H9 (cell line): ENCODE measurements around the gene FRY. TPM values are rescaled to one million over a fixed set of nuclear protein-coding genes. Genes with fewer than 3 reads are reported as not detected.

ENCODE experiments used
- DNase-seq: peaks from one replicate; pipeline ENCODE4 v3.0.0-alpha.2; 2017
- H2AFZ ChIP-seq: one replicate; pipeline ENCODE4 v1.6.1; 2013; ENCODE audit warnings: mild to moderate bottlenecking, low read length, control low read depth, moderate library complexity
- H2AK5ac ChIP-seq: 2 replicates; pipeline ENCODE4 v1.6.1; 2013; ENCODE audit warnings: low read length, control low read depth, mixed read lengths; ENCODE audit not compliant: insufficient read length
- H2BK120ac ChIP-seq: one replicate; pipeline ENCODE4 v1.6.1; 2013; ENCODE audit warnings: low read depth, mild to moderate bottlenecking, low read length, control low read depth, inconsistent platforms; ENCODE audit not compliant: poor library complexity, severe bottlenecking
- H2BK12ac ChIP-seq: 2 replicates; pipeline ENCODE4 v1.6.1; 2013; ENCODE audit warnings: low read length, control low read depth, mixed read lengths, low read depth; ENCODE audit not compliant: insufficient read length
- H2BK15ac ChIP-seq: 2 replicates; pipeline ENCODE4 v1.6.1; 2013; ENCODE audit warnings: low read depth, low read length, control low read depth
- H2BK20ac ChIP-seq: one replicate; pipeline ENCODE4 v1.6.1; 2013; ENCODE audit warnings: low read depth, mild to moderate bottlenecking, low read length, control low read depth, inconsistent platforms; ENCODE audit not compliant: poor library complexity, severe bottlenecking
- H2BK5ac ChIP-seq: 2 replicates; pipeline ENCODE4 v1.6.1; 2013; ENCODE audit warnings: low read length, control low read depth, mixed read lengths; ENCODE audit not compliant: insufficient read length
- H3K14ac ChIP-seq: 2 replicates; pipeline ENCODE4 v1.6.1; 2013; ENCODE audit warnings: low read length, control low read depth; ENCODE audit not compliant: insufficient read depth
- H3K18ac ChIP-seq: 2 replicates; pipeline ENCODE4 v1.6.1; 2013; ENCODE audit warnings: low read depth, mild to moderate bottlenecking, mixed read lengths, low read length, control low read depth; ENCODE audit not compliant: insufficient read length
- H3K23ac ChIP-seq: 2 replicates; pipeline ENCODE4 v1.6.1; 2013; ENCODE audit warnings: low read length, control low read depth, mixed read lengths, low read depth; ENCODE audit not compliant: insufficient read length
- H3K23me2 ChIP-seq: 2 replicates; pipeline ENCODE4 v1.6.1; 2013; ENCODE audit warnings: low read depth, mild to moderate bottlenecking, mixed read lengths, low read length, control low read depth; ENCODE audit not compliant: insufficient read length, poor library complexity, severe bottlenecking
- H3K27ac ChIP-seq: 2 replicates; pipeline ENCODE4 v1.5.1; 2013; ENCODE audit warnings: low read length, control low read depth, mixed read lengths, low read depth; ENCODE audit not compliant: insufficient read length
- H3K27me3 ChIP-seq: 2 replicates; pipeline ENCODE4 v1.6.1; 2013; ENCODE audit warnings: low read length, control low read depth, inconsistent platforms; ENCODE audit not compliant: insufficient read depth
- H3K4ac ChIP-seq: 2 replicates; pipeline ENCODE4 v1.6.1; 2013; ENCODE audit warnings: low read depth, mild to moderate bottlenecking, control low read depth, inconsistent platforms, low read length, moderate library complexity
- H3K4me1 ChIP-seq: 2 replicates; pipeline ENCODE4 v1.6.1; 2013; ENCODE audit warnings: low read length, control low read depth, inconsistent platforms; ENCODE audit not compliant: insufficient read depth
- H3K4me2 ChIP-seq: 2 replicates; pipeline ENCODE4 v1.6.1; 2013; ENCODE audit warnings: low read length, control low read depth, mixed read lengths; ENCODE audit not compliant: insufficient read length, insufficient read depth
- H3K56ac ChIP-seq: 2 replicates; pipeline ENCODE4 v1.6.1; 2013; ENCODE audit warnings: low read depth, mild to moderate bottlenecking, mixed read lengths, low read length, control low read depth; ENCODE audit not compliant: insufficient read length
- H3K79me1 ChIP-seq: 2 replicates; pipeline ENCODE4 v1.6.1; 2013; ENCODE audit warnings: low read depth, mild to moderate bottlenecking, moderate library complexity, low read length, control low read depth, inconsistent platforms; ENCODE audit not compliant: insufficient read depth, poor library complexity, severe bottlenecking
- H3K79me2 ChIP-seq: 2 replicates; pipeline ENCODE4 v1.6.1; 2013; ENCODE audit warnings: low read length, control low read depth, inconsistent platforms; ENCODE audit not compliant: insufficient read depth
- H3K9ac ChIP-seq: 2 replicates; pipeline ENCODE4 v1.6.1; 2013; ENCODE audit warnings: low read length, control low read depth, mixed read lengths; ENCODE audit not compliant: insufficient read length; ENCODE audit errors: extremely low read depth
- H3K9me3 ChIP-seq: one replicate; pipeline ENCODE4 v1.6.1; 2013; ENCODE audit warnings: low read depth, low read length, inconsistent platforms; ENCODE audit not compliant: control insufficient read depth
- H3T11ph ChIP-seq: one replicate; pipeline ENCODE4 v1.6.1; 2013; ENCODE audit warnings: mild to moderate bottlenecking, low read length, control low read depth, inconsistent platforms
- H4K20me1 ChIP-seq: one replicate; pipeline ENCODE4 v1.6.1; 2013; ENCODE audit not compliant: control insufficient read depth, insufficient read length, insufficient read depth
- H4K5ac ChIP-seq: 2 replicates; pipeline ENCODE4 v1.6.1; 2013; ENCODE audit warnings: low read depth, mild to moderate bottlenecking, mixed read lengths, low read length, control low read depth; ENCODE audit not compliant: insufficient read length
- H4K8ac ChIP-seq: replicated peaks from 2 replicates; pipeline ENCODE4 v1.6.1; 2013; ENCODE audit warnings: low read length, control low read depth, mixed read lengths, low read depth; ENCODE audit not compliant: insufficient read length
- H4K91ac ChIP-seq: 2 replicates; pipeline ENCODE4 v1.6.1; 2013; ENCODE audit warnings: low read depth, mild to moderate bottlenecking, moderate library complexity, mixed read lengths, low read length, control low read depth; ENCODE audit not compliant: insufficient read length
- H3K27ac Mint-ChIP-seq, 3 experiments: 2 replicates in 2 of 3; 3 replicates in 1 of 3; pipeline ENCODE4 v1.8.0; 2020 to 2021; ENCODE audit warnings: mixed read lengths in 3 of 3, mild to moderate bottlenecking in 1 of 3, moderate library complexity in 1 of 3
- H3K27me3 Mint-ChIP-seq: 2 replicates; pipeline ENCODE4 v1.8.0; 2021; ENCODE audit warnings: low read depth, mild to moderate bottlenecking, moderate library complexity, mixed read lengths
- H3K36me3 Mint-ChIP-seq, 3 experiments: 2 replicates in 2 of 3; 3 replicates in 1 of 3; pipeline ENCODE4 v1.8.0; 2020 to 2021; ENCODE audit warnings: low read depth in 3 of 3, mixed read lengths in 3 of 3; ENCODE audit not compliant: insufficient read depth in 1 of 3
- H3K4me1 Mint-ChIP-seq, 2 experiments: 2 replicates each; pipeline ENCODE4 v1.8.0; 2020; ENCODE audit warnings: mixed read lengths in 2 of 2
- H3K4me3 Mint-ChIP-seq, 2 experiments: 2 replicates in 1 of 2; 3 replicates in 1 of 2; pipeline ENCODE4 v1.8.0; 2020 to 2021; ENCODE audit warnings: mild to moderate bottlenecking in 2 of 2, mixed read lengths in 2 of 2, moderate library complexity in 1 of 2
- H3K9me3 Mint-ChIP-seq, 2 experiments: 2 replicates in 1 of 2; 3 replicates in 1 of 2; pipeline ENCODE4 v1.8.0; 2020; ENCODE audit warnings: mild to moderate bottlenecking in 2 of 2, mixed read lengths in 2 of 2, moderate library complexity in 1 of 2
- WGBS: extraction: QIAGEN DNeasy Blood & Tissue Kit; methylation state at CpG from one replicate; pipeline ENCODE4 v1.1.7; 2013; ENCODE audit warnings: missing lambda C conversion rate, low lambda C conversion rate, mixed read lengths; ENCODE audit not compliant: insufficient read length; ENCODE audit errors: extremely low coverage; 5-methylcytosine and 5-hydroxymethylcytosine counted together
- total RNA-seq: library from RNA; stranded (reverse); gene quantifications from 2 replicates; pipeline ENCODE4 v1.2.1, GENCODE V29; 2021
- TF ChIP-seq, protein P1 (sequence below): fragments of 200-600 bp; sonication (generic); conservative IDR thresholded peaks from 3 replicates; pipeline ENCODE4 v1.8.0; 2021; ENCODE audit warnings: antibody characterized with exemption, mild to moderate bottlenecking

FRY gene
- total RNA-seq, 1 experiment from 2014 or later = 5.2 TPM

- H2BK20ac ChIP-seq = no peak overlapping the region
- Mint-ChIP-seq H3K27ac (no peak overlapping the region), H3K27me3 (no peaks in the 10 kb centered on the region; the same call in 1 of the 2 replicates), H3K9me3 (no peaks in the 10 kb centered on the region), H3K4me3 (no peak overlapping the region), H3K36me3 (no peaks in the 10 kb centered on the region), H3K4me1 (peaks cover 39 to 51% of the 10 kb centered on the region in 2 experiments)
- no peak overlapping the region for H3K56ac ChIP-seq
- no peak overlapping the region for H2AFZ ChIP-seq
- no peaks in the 10 kb centered on the region for H3K9me3 ChIP-seq
- no peak overlapping the region for H2BK15ac ChIP-seq
- H3K4ac ChIP-seq = no peak overlapping the region
- no peak overlapping the region for H4K8ac ChIP-seq
- H3K27ac ChIP-seq = no peak overlapping the region
- H3K79me2 ChIP-seq = no peaks in the 10 kb centered on the region
- no peak overlapping the region for H2AK5ac ChIP-seq
- TF ChIP-seq, protein P1, sequence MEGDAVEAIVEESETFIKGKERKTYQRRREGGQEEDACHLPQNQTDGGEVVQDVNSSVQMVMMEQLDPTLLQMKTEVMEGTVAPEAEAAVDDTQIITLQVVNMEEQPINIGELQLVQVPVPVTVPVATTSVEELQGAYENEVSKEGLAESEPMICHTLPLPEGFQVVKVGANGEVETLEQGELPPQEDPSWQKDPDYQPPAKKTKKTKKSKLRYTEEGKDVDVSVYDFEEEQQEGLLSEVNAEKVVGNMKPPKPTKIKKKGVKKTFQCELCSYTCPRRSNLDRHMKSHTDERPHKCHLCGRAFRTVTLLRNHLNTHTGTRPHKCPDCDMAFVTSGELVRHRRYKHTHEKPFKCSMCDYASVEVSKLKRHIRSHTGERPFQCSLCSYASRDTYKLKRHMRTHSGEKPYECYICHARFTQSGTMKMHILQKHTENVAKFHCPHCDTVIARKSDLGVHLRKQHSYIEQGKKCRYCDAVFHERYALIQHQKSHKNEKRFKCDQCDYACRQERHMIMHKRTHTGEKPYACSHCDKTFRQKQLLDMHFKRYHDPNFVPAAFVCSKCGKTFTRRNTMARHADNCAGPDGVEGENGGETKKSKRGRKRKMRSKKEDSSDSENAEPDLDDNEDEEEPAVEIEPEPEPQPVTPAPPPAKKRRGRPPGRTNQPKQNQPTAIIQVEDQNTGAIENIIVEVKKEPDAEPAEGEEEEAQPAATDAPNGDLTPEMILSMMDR = no peak
- H3K23me2 ChIP-seq = peaks cover 4% of the 10 kb centered on the region
- no peaks in the 10 kb centered on the region; the same call in 1 of the 2 replicates for H3K4me1 ChIP-seq
- no peaks in the 10 kb centered on the region for H3K27me3 ChIP-seq
- no peak overlapping the region for H3K14ac ChIP-seq
- H4K91ac ChIP-seq = no peak overlapping the region
- H2BK120ac ChIP-seq = no peak overlapping the region
- no peak overlapping the region for H2BK5ac ChIP-seq
- no peak overlapping the region for H4K5ac ChIP-seq
- DNase-seq = no peak
- no peak overlapping the region for H3K9ac ChIP-seq
- H3K18ac ChIP-seq = no peak overlapping the region
- H2BK12ac ChIP-seq = no peak overlapping the region
- no peak overlapping the region for H3K23ac ChIP-seq
- no peaks in the 10 kb centered on the region for H3K79me1 ChIP-seq
- H3T11ph ChIP-seq = no peak overlapping the region
- WGBS = no CpG with 5 or more reads among the region's 3 CpGs
- no peaks in the 10 kb centered on the region for H4K20me1 ChIP-seq
- no peak overlapping the region for H3K4me2 ChIP-seq
Measured at GRCh38 chr13:32033744-32034143, 2.2 kb downstream of the FRY start.
